Endothelial cell of umbilical vein (primary cell): ENCODE data around the gene HOXC11. TPM values are rescaled to one million over a fixed set of nuclear protein-coding genes. Genes with fewer than 3 reads are reported as not detected.

Experiments
- BruUV-seq: library from RNA; stranded (reverse); fragments of 400-500 nt; replicated peaks from 2 replicates; lab custom pipeline; 2021; lab: Mats Ljungman, UMichigan
- CTCF ChIA-PET: fragments of 300-600, 350-600 bp; sonication (Branson Sonifier 250); formaldehyde crosslinking; loops from one replicate; lab custom pipeline; 2021; ENCODE audit warnings: antibody characterized with exemption, inconsistent platforms; lab: Charles Lee
- POLR2A ChIA-PET: fragments of 300-600, 350-600 bp; sonication (Branson Sonifier 250); formaldehyde crosslinking; loops from one replicate; lab custom pipeline; 2021; ENCODE audit warnings: antibody characterized with exemption, inconsistent platforms; lab: Charles Lee
- DNase-seq: peaks from one replicate; pipeline ENCODE4 v3.0.0-alpha.2; 2011; ENCODE audit warnings: low read depth, low spot score
- FAIRE-seq: peaks from 2 replicates; lab custom pipeline; 2011; peaks lifted over from hg19 to GRCh38; lab: Jason Lieb, UNC
- H2AFZ ChIP-seq: 2 replicates; pipeline ENCODE4 v1.6.0; 2012; ENCODE audit warnings: low read depth, low read length, control low read depth, inconsistent platforms
- H3K27ac ChIP-seq: 2 replicates; pipeline ENCODE4 v1.5.1; 2011; ENCODE audit warnings: low read depth, mild to moderate bottlenecking, control low read depth, low read length, moderate library complexity; ENCODE audit not compliant: insufficient read depth
- H3K27me3 ChIP-seq, 2 experiments: 2 replicates each; pipeline versions ENCODE4 v1.6.0 to v1.6.1; 2011; ENCODE audit warnings: low read length in 2 of 2, mixed read lengths in 1 of 2; ENCODE audit not compliant: control insufficient read depth in 2 of 2, insufficient read depth in 2 of 2
- H3K36me3 ChIP-seq, 2 experiments: 2 replicates in 1 of 2; 3 replicates in 1 of 2; pipeline ENCODE4 v1.5.1; 2011; ENCODE audit warnings: low read length in 2 of 2, mild to moderate bottlenecking in 1 of 2, moderate library complexity in 1 of 2; ENCODE audit not compliant: control insufficient read depth in 2 of 2, insufficient read depth in 2 of 2; ENCODE audit errors: extremely low read depth in 1 of 2
- H3K4me1 ChIP-seq: 3 replicates; pipeline ENCODE4 v1.5.1; 2011; ENCODE audit warnings: mild to moderate bottlenecking, low read length; ENCODE audit not compliant: control insufficient read depth, insufficient read depth; ENCODE audit errors: extremely low read depth
- H3K4me2 ChIP-seq: 2 replicates; pipeline ENCODE4 v1.6.1; 2011; ENCODE audit warnings: low read length, control low read depth, mixed read lengths; ENCODE audit not compliant: insufficient read depth
- H3K4me3 ChIP-seq, 3 experiments: fragments of 200-600 bp in 1 of 3; sonication (generic), shearing (Covaris generic) in 1 of 3; replicated peaks in 1 of 3; 2 replicates each; pipeline ENCODE4 v1.5.1; 2011 to 2016; ENCODE audit warnings: control low read depth in 3 of 3, low read length in 3 of 3, mild to moderate bottlenecking in 2 of 3, inconsistent platforms in 1 of 3, low read depth in 1 of 3, moderate library complexity in 1 of 3; ENCODE audit not compliant: insufficient read depth in 1 of 3
- H3K79me2 ChIP-seq: 2 replicates; pipeline ENCODE4 v1.6.0; 2012; ENCODE audit warnings: low read length, inconsistent platforms; ENCODE audit not compliant: control insufficient read depth, insufficient read depth
- H3K9ac ChIP-seq: replicated peaks from 2 replicates; pipeline ENCODE3; 2011; ENCODE audit warnings: low read length, control low read depth; ENCODE audit not compliant: insufficient read depth; ENCODE audit errors: extremely low read depth
- H3K9me1 ChIP-seq: replicated peaks from 3 replicates; pipeline ENCODE4 v1.6.0; 2011; ENCODE audit warnings: mild to moderate bottlenecking, low read length; ENCODE audit not compliant: control insufficient read depth, insufficient read depth; ENCODE audit errors: extremely low read depth
- H3K9me3 ChIP-seq: replicated peaks from 2 replicates; pipeline ENCODE4 v1.5.1; 2012; ENCODE audit warnings: low read length, inconsistent platforms; ENCODE audit not compliant: control insufficient read depth, insufficient read depth
- H4K20me1 ChIP-seq: replicated peaks from 2 replicates; pipeline ENCODE3; 2011; ENCODE audit warnings: mild to moderate bottlenecking, low read length; ENCODE audit not compliant: control insufficient read depth, insufficient read depth; ENCODE audit errors: extremely low read depth
- CTCF ChIP-seq, 2 donors: IDR thresholded peaks; 1 replicate in 1 of 2; 2 replicates in 1 of 2; pipeline ENCODE4 v1.5.1; 2011; ENCODE audit warnings: low read length in 2 of 2, mild to moderate bottlenecking in 2 of 2, moderate library complexity in 2 of 2, control low read depth in 1 of 2, inconsistent platforms in 1 of 2, low read depth in 1 of 2; ENCODE audit not compliant: insufficient read depth in 1 of 2; ENCODE audit errors: extremely low read depth in 1 of 2
- EZH2 ChIP-seq: IDR thresholded peaks from 2 replicates; pipeline ENCODE4 v1.6.1; 2012; ENCODE audit warnings: borderline replicate concordance, low read depth, mild to moderate bottlenecking, moderate library complexity, low read length, inconsistent platforms; ENCODE audit not compliant: severe bottlenecking
- FOS ChIP-seq: IDR thresholded peaks from 2 replicates; pipeline ENCODE4 v1.6.1; 2011; ENCODE audit warnings: mild to moderate bottlenecking, low read length, moderate library complexity, borderline replicate concordance; ENCODE audit not compliant: insufficient read depth
- GATA2 ChIP-seq: IDR thresholded peaks from 2 replicates; pipeline ENCODE4 v1.7.0; 2011; ENCODE audit warnings: low read depth, mild to moderate bottlenecking, moderate library complexity, mixed read lengths, low read length; ENCODE audit not compliant: insufficient read length, insufficient read depth
- JUN ChIP-seq: IDR thresholded peaks from 2 replicates; pipeline ENCODE4 v1.6.1; 2011; ENCODE audit warnings: borderline replicate concordance, low read depth; ENCODE audit not compliant: insufficient read length, insufficient read depth
- POLR2A ChIP-seq: IDR thresholded peaks from 2 replicates; pipeline ENCODE4 v1.6.1; 2012; ENCODE audit warnings: low read depth, mild to moderate bottlenecking, control low read depth, low read length
- POLR2AphosphoS5 ChIP-seq: IDR thresholded peaks from 2 replicates; pipeline ENCODE4 v1.6.1; 2012; ENCODE audit warnings: low read depth, mild to moderate bottlenecking, control low read depth, low read length, moderate library complexity; ENCODE audit not compliant: insufficient read depth
- dilution Hi-C: fragments of 300-500 bp; cut with MboI; formaldehyde crosslinking; loops from one replicate; pipeline ENCODE4 v1.15.0; 2019; ENCODE audit warnings: low sequenced_read_pairs; ENCODE audit not compliant: extremely low pct_ligation_motif_present
- intact Hi-C: fragments of 100-400 bp; cut with micrococcal nuclease; formaldehyde crosslinking; loops from one replicate; pipeline ENCODE4 v1.10.0; 2022
- polyA plus RNA-seq, 4 experiments: library from polyadenylated mRNA; depleted of rRNA in 3 of 4; stranded (reverse) in 3 of 4; unstranded in 1 of 4; fragments of >200 nt; gene quantifications; 2 replicates each; pipeline versions ENCODE4 v1.2.1 to v1.2.3, GENCODE V29; 2011 to 2012; ENCODE audit warnings: missing spikeins in 1 of 4
- total RNA-seq: library from RNA; stranded (reverse); gene quantifications from 2 replicates; pipeline ENCODE4 v1.2.3, GENCODE V29; 2021

The HOXC11 gene
- total and polyA plus RNA-seq, 2 donors (not counting 3 experiments of a cell fraction or from before 2014, with no cell fraction given) = not detected

GRCh38 chr12:53939141-53940108 is 33.5 kb upstream of the HOXC11 start:
- Histone ChIP-seq H3K27me3 (peaks cover 78 to 95% of the 10 kb centered on the region in 2 experiments), H2AFZ (no peak overlapping the region), H3K4me3 (no peak overlapping the region), H3K27ac (no peak overlapping the region), H3K4me2 (no peak overlapping the region), H4K20me1 (no peaks in the 10 kb centered on the region), H3K4me1 (no peaks in the 10 kb centered on the region), H3K9me3 (no peaks in the 10 kb centered on the region), H3K79me2 (no peaks in the 10 kb centered on the region), H3K9ac (no peak overlapping the region), H3K36me3 (no peaks in the 10 kb centered on the region), H3K9me1 (no peaks in the 10 kb centered on the region)
- dilution Hi-C loops = no loop called here
- intact Hi-C loops = no loop called here
- FAIRE-seq = no peak
- no peak for TF ChIP-seq GATA2
- TF ChIP-seq EZH2 = peak; percentile 87
- TF ChIP-seq POLR2A = no peak
- no peak for DNase-seq
- CTCF ChIA-PET = interaction anchor here (1.1 to 2.2 kb wide), 2 partner anchors 12 kb away, joined by 3 to 9 read pairs; no protein-coding TSS in a partner anchor
- POLR2A ChIA-PET = no interaction called here
- no TSS peak for BruUV-seq

- ChIA-PET POLR2A (no interaction called here), CTCF (interaction anchor here (1.2 to 2.2 kb wide), 2 partner anchors 11 to 261 kb away, joined by 3 to 9 read pairs; no protein-coding TSS in a partner anchor)
Observed at GRCh38 chr12:53940443-53941014, 32.4 kb upstream of the HOXC11 start.

More at GRCh38 chr12:53940443-53941014, 32.4 kb upstream of the HOXC11 start:
- Histone ChIP-seq H3K27ac (no peak overlapping the region), H2AFZ (no peak overlapping the region), H3K4me3 (no peak overlapping the region), H3K9me3 (no peaks in the 10 kb centered on the region), H3K9ac (no peak overlapping the region), H3K27me3 (peaks cover 78 to 95% of the 10 kb centered on the region in 2 experiments), H3K9me1 (no peaks in the 10 kb centered on the region), H3K4me1 (no peaks in the 10 kb centered on the region), H4K20me1 (no peaks in the 10 kb centered on the region), H3K4me2 (no peak overlapping the region), H3K79me2 (no peaks in the 10 kb centered on the region), H3K36me3 (no peaks in the 10 kb centered on the region)
- DNase-seq = no peak
- intact Hi-C loops = no loop called here
- TF ChIP-seq EZH2 (no peak), POLR2AphosphoS5 (no peak), CTCF (IDR thresholded peaks at IDR 0.05; ENCODE audit: extremely low read depth in 1 of 2, insufficient read depth in 1 of 2, low read depth in 1 of 2, low read length in 2 of 2) (no peak), JUN (no peak), FOS (no peak), POLR2A (no peak)
- FAIRE-seq = no peak
- no TSS peak for BruUV-seq
- dilution Hi-C loops = no loop called here
